HCT116 (cell line): Measurements from ENCODE around the gene KLHL25.

Source experiments
- EZH2phosphoT487 ChIP-seq: fragments of 200-600 bp; IDR thresholded peaks from 2 replicates; pipeline ENCODE4 v1.6.1; 2018; ENCODE audit warnings: antibody characterized with exemption, borderline replicate concordance
- ZNF274 ChIP-seq: fragments of 200-500 bp; sonication (Bioruptor generic); IDR thresholded peaks from 2 replicates; pipeline ENCODE4 v1.6.1; 2014; ENCODE audit warnings: mild to moderate bottlenecking, low read depth, low read length, inconsistent platforms

- no peak for TF ChIP-seq EZH2phosphoT487
- TF ChIP-seq ZNF274 = no peak
Measured at GRCh38 chr15:85773970-85774369, 20.8 kb downstream of the KLHL25 start.
